ENCODE measurements around the gene LMNA. TPM values are rescaled to one million over a fixed set of nuclear protein-coding genes. Genes with fewer than 3 reads are reported as not detected.

The LMNA gene
- total RNA-seq, 1 donor, result 854 TPM

DNA sequence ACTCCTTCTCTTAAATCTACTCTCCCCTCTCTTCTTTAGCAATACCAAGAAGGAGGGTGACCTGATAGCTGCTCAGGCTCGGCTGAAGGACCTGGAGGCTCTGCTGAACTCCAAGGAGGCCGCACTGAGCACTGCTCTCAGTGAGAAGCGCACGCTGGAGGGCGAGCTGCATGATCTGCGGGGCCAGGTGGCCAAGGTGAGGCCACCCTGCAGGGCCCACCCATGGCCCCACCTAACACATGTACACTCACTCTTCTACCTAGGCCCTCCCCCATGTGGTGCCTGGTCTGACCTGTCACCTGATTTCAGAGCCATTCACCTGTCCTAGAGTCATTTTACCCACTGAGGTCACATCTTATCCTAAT lies 16.0 kb downstream of the LMNA start:
- peaks cover 53% of the 10 kb centered on the region for H3K36me3 ChIP-seq (ENCODE audit: insufficient read depth, low read length)
- H3K79me2 ChIP-seq (ENCODE audit: insufficient read depth, low read length), result peaks cover 82% of the 10 kb centered on the region
- H3K27ac ChIP-seq (ENCODE audit: low read depth, low read length), result peak overlapping the region; percentile 100
- DNase-seq (ENCODE audit: insufficient read length, low spot score, missing footprints), result no peak
- peaks cover 48% of the 10 kb centered on the region for H3K4me1 ChIP-seq (ENCODE audit: insufficient read depth, low read length)
- no peak overlapping the region for H2AFZ ChIP-seq (ENCODE audit: low read length)
- H3K4me2 ChIP-seq (ENCODE audit: insufficient read depth, low read length), result no peak overlapping the region
- H3K4me3 ChIP-seq (ENCODE audit: insufficient read depth, low read length), result no peak overlapping the region
- no peaks in the 10 kb centered on the region for H3K27me3 ChIP-seq (ENCODE audit: insufficient read depth, low read length)
- TF ChIP-seq, protein P1, sequence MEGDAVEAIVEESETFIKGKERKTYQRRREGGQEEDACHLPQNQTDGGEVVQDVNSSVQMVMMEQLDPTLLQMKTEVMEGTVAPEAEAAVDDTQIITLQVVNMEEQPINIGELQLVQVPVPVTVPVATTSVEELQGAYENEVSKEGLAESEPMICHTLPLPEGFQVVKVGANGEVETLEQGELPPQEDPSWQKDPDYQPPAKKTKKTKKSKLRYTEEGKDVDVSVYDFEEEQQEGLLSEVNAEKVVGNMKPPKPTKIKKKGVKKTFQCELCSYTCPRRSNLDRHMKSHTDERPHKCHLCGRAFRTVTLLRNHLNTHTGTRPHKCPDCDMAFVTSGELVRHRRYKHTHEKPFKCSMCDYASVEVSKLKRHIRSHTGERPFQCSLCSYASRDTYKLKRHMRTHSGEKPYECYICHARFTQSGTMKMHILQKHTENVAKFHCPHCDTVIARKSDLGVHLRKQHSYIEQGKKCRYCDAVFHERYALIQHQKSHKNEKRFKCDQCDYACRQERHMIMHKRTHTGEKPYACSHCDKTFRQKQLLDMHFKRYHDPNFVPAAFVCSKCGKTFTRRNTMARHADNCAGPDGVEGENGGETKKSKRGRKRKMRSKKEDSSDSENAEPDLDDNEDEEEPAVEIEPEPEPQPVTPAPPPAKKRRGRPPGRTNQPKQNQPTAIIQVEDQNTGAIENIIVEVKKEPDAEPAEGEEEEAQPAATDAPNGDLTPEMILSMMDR (IDR thresholded peaks at IDR 0.05; ENCODE audit: extremely low read depth, low read depth, low read length), result no peak
- H3K9me3 ChIP-seq (ENCODE audit: low read depth, low read length), result no peaks in the 10 kb centered on the region
- H4K20me1 ChIP-seq (ENCODE audit: insufficient read depth, low read length), result peaks cover 38% of the 10 kb centered on the region

DNA sequence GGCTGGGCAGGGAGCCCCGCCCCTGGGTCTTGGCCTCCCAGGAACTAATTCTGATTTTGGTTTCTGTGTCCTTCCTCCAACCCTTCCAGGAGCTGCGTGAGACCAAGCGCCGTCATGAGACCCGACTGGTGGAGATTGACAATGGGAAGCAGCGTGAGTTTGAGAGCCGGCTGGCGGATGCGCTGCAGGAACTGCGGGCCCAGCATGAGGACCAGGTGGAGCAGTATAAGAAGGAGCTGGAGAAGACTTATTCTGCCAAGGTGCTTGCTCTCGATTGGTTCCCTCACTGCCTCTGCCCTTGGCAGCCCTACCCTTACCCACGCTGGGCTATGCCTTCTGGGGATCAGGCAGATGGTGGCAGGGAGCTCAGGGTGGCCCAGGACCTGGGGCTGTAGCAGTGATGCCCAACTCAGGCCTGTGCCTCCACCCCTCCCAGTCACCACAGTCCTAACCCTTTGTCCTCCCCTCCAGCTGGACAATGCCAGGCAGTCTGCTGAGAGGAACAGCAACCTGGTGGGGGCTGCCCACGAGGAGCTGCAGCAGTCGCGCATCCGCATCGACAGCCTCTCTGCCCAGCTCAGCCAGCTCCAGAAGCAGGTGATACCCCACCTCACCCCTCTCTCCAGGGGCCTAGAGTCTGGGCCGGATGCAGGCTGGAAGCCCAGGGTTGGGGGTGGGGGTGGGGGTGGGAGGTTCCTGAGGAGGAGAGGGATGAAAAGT lies 20.4 kb downstream of the LMNA start:
- H3K4me1 ChIP-seq (ENCODE audit: insufficient read depth, low read length), result peaks cover 7% of the 10 kb centered on the region
- H4K20me1 ChIP-seq (ENCODE audit: insufficient read depth, low read length), result peaks cover 64% of the 10 kb centered on the region
- H2AFZ ChIP-seq (ENCODE audit: low read length), result no peak overlapping the region

DNA sequence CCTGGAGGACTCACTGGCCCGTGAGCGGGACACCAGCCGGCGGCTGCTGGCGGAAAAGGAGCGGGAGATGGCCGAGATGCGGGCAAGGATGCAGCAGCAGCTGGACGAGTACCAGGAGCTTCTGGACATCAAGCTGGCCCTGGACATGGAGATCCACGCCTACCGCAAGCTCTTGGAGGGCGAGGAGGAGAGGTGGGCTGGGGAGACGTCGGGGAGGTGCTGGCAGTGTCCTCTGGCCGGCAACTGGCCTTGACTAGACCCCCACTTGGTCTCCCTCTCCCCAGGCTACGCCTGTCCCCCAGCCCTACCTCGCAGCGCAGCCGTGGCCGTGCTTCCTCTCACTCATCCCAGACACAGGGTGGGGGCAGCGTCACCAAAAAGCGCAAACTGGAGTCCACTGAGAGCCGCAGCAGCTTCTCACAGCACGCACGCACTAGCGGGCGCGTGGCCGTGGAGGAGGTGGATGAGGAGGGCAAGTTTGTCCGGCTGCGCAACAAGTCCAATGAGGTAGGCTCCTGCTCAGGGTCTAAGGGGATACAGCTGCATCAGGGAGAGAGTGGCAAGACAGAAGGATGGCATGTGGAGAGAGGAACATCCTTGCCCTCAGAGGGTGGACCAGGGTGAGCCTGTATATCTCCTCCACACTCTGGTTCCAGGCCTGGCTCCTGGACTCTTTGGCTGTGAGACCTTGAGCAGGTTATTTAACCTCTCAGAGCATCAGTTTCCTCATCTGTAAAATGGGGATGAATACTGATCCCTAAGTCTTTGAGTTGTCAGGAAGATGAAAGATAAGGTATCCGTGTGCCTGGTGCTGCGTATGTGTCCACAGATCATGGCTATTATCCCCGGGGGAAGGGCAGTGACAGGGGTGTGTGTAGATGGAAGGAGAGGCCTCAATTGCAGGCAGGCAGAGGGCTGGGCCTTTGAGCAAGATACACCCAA lies 21.7 kb downstream of the LMNA start:
- Histone ChIP-seq H2AFZ (ENCODE audit: low read length) (no peak overlapping the region), H3K4me3 (ENCODE audit: insufficient read depth, low read length) (no peak overlapping the region), H3K9me3 (ENCODE audit: low read depth, low read length) (no peaks in the 10 kb centered on the region), H3K4me1 (ENCODE audit: insufficient read depth, low read length) (peaks cover 8% of the 10 kb centered on the region), H3K27me3 (ENCODE audit: insufficient read depth, low read length) (no peaks in the 10 kb centered on the region), H3K36me3 (ENCODE audit: insufficient read depth, low read length) (peaks cover 97% of the 10 kb centered on the region), H3K79me2 (ENCODE audit: insufficient read depth, low read length) (peaks cover 67% of the 10 kb centered on the region), H3K27ac (ENCODE audit: low read depth, low read length) (peak overlapping the region; percentile 11), H3K4me2 (ENCODE audit: insufficient read depth, low read length) (no peak overlapping the region), H4K20me1 (ENCODE audit: insufficient read depth, low read length) (peaks cover 71% of the 10 kb centered on the region)
- TF ChIP-seq, protein P1 (IDR thresholded peaks at IDR 0.05; ENCODE audit: extremely low read depth, low read depth, low read length), result no peak
- peak; percentile 56 for DNase-seq (ENCODE audit: insufficient read length, low spot score, missing footprints)

More for the DNA sequence above, 20.4 kb downstream of the LMNA start:
- peaks cover 78% of the 10 kb centered on the region for H3K79me2 ChIP-seq (ENCODE audit: insufficient read depth, low read length)
- no peaks in the 10 kb centered on the region for H3K27me3 ChIP-seq (ENCODE audit: insufficient read depth, low read length)
- no peak overlapping the region for H3K4me2 ChIP-seq (ENCODE audit: insufficient read depth, low read length)
- TF ChIP-seq, protein P1 (IDR thresholded peaks at IDR 0.05; ENCODE audit: extremely low read depth, low read depth, low read length), result no peak
- peaks cover 91% of the 10 kb centered on the region for H3K36me3 ChIP-seq (ENCODE audit: insufficient read depth, low read length)
- no peak overlapping the region for H3K4me3 ChIP-seq (ENCODE audit: insufficient read depth, low read length)
- DNase-seq (ENCODE audit: insufficient read length, low spot score, missing footprints), result peak; percentile 58
- no peak overlapping the region for H3K27ac ChIP-seq (ENCODE audit: low read depth, low read length)
- H3K9me3 ChIP-seq (ENCODE audit: low read depth, low read length), result no peaks in the 10 kb centered on the region
